ENCODE results near the gene SAE1.
"Not testable (repeated sequence)": the region's sequence is repeated elsewhere in the genome, so short reads cannot be mapped to it uniquely, and the experiment has no call there.

Gene SAE1

DNA sequence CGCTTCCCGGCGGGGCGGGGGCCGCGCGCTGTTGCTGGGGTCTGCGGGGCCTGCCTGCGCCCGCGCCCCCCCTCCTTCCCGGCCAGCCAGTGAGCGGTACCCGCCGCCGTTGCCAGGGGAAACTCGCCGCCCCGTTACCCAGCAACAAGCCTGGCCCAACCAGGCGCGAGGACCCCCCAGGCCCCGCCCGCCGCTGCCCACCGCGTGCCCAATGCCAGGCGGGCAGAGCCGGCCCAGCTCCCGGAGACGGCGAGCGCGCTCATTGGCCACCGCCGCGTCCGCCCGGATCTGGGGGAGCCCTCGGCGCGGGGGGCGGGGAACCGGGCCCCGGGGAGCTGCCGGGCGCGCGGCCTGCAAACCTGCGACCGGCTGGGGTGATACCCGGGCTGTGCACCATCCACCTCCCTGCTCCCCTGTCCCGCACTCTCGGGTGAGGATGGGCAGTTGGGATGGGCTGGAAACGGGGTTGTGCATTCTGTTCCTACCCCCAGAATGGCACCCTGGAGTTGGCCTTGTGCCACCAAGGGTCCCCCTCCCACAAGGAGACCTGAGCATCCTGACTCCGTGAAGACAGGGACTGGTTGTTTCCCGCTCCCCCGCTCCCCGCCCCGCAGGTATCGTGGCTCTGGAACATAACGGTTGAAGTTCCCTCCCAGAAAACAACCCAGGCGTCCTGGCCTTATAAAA is 109.1 kb downstream of the SAE1 start:
- DNase-seq (ENCODE audit: low read depth in 3 of 3) = no peak

DNA sequence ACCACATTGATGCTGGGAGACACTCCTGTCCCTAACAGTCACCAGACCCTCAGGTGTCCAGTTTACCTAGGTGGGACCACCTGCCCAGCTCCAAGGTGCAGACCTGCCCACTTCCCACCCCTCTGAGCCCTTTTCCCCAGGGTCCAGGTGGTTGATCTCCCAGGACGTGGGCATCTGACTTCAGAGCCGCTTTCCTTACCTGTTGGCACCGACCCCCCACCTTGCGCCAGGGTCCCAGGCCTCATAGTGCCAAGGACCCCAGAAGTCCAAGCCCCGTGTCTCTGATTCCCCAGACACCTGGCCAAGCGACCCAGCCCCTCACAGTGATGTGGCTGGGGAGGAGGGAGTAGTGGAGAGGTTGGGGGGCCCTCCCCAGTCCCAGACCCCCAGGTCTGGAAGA is 109.9 kb downstream of the SAE1 start:
- DNase-seq (ENCODE audit: low read depth in 3 of 3) = no peak

GRCh38 chr19:47240996-47241918 is 110.6 kb downstream of the SAE1 start:
- peak; percentile 74 to 77 (median 75) for DNase-seq (ENCODE audit: low read depth in 3 of 3)

DNA sequence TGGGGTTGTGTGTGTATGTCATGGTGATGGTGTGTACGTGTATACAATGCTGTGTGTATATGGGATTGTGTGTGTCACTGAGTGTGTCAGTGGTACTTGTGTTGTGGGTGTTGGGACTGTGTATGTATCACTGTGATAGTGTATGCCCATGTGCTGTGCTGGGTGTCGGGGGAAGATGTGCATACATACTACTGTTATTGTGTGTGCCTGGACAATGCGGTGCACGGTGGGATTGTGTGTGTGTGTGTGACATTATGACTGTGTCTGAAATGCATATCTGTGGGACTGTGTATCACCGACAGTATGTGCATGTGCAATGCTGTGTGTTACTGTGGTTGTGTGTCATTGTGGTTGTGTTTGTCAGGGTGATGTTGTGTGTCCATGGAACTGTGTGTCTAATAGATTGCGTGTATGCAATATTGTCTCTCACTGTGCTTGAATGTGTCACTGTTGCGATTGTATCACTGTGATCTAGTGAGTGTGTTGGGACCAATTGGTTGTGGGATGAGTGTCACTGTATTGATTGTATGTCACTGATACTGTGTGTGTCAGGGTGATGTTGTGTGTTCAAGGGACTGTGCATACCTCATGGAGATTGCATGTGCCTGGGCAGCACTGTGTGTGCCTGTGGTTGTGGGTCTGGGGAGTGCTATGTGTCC is 111.4 kb downstream of the SAE1 start:
- no peak for DNase-seq (ENCODE audit: low read depth in 3 of 3)

DNA sequence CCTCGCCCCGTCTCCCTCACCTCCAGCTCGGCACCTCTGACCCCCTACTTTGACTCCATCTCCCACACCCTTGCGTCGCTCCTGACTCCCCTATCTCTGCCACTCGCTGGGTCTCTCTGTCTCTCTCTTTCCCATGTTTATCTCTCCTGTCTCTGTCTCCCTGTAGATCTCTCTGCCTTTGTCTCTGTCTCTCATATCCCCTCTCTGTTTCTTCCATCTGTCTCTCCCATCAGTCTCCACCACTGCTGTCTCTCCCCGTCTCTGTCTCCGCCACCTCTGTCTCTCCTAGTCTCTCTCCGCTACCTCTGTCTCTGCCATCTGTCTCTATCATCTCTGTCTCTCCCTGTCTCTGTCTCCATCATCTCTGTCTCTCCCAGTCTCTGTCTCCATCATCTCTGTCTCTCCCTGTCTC is 112.7 kb downstream of the SAE1 start:
- no peak for DNase-seq (ENCODE audit: low read depth in 3 of 3)

- DNase-seq (ENCODE audit: low read depth in 3 of 3) = peak; percentile 75 to 90 (median 78)
Observed at GRCh38 chr19:47243776-47244547, 113.3 kb downstream of the SAE1 start.

DNA sequence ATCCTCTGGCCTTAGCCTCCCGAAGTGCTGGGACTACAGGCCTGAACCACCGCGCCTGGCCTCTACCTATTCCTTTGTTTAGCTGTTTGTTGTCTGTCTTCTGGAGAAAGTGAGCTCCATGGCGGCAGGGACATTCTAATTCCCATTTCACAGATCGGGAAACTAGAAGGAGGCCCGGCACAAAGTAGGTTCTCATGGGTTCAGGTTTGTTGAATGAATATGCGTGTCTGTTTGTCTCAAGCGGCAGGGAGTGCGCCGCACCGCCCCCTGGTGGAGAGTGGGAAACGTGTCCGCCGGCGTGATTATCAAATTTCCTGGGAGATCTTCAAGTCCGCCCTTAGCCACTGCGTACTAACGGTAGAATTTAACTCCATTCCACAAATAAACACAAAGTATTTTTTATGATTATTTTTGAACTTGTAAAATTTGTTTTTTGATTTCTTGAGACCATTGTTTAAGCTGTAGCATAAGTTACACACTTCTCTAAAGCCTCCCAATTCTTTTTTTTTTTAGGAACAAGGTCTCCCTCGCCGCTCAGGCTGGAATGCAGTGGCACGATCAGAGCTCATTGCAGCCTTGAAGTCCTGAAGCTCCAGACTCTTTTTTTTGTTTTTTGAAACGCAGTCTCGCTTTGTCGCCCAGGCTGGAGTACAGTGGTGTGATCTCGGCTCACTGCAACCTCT is 116.8 kb downstream of the SAE1 start:
- peak; percentile 67 to 82 (median 70) for DNase-seq (ENCODE audit: low read depth in 3 of 3)

DNA sequence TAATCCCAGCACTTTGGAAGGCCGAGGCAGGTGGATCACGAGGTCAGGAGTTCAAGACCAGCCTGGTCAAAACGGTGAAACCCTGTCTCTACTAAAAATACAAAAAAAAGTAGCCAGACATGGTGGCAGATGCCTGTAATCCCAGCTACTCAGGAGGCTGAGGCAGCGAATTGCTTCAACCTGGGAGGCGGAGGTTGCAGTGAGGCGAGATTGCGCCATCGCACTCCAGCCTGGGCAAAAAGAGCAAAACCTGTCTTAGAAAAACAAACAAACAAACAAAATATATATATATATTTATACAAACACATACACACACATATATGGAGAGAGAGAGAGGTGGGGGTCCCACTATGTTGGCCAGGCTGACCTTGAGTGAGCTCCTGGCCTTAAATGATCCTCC is 122.4 kb downstream of the SAE1 start:
- DNase-seq (ENCODE audit: low read depth in 3 of 3) = not testable (repeated sequence)

- no peak for DNase-seq (ENCODE audit: low read depth in 3 of 3)
Observed at GRCh38 chr19:47253467-47253881, 122.8 kb downstream of the SAE1 start.

- DNase-seq (ENCODE audit: low read depth in 3 of 3) = no peak
Observed at GRCh38 chr19:47253970-47254369, 123.3 kb downstream of the SAE1 start.

DNA sequence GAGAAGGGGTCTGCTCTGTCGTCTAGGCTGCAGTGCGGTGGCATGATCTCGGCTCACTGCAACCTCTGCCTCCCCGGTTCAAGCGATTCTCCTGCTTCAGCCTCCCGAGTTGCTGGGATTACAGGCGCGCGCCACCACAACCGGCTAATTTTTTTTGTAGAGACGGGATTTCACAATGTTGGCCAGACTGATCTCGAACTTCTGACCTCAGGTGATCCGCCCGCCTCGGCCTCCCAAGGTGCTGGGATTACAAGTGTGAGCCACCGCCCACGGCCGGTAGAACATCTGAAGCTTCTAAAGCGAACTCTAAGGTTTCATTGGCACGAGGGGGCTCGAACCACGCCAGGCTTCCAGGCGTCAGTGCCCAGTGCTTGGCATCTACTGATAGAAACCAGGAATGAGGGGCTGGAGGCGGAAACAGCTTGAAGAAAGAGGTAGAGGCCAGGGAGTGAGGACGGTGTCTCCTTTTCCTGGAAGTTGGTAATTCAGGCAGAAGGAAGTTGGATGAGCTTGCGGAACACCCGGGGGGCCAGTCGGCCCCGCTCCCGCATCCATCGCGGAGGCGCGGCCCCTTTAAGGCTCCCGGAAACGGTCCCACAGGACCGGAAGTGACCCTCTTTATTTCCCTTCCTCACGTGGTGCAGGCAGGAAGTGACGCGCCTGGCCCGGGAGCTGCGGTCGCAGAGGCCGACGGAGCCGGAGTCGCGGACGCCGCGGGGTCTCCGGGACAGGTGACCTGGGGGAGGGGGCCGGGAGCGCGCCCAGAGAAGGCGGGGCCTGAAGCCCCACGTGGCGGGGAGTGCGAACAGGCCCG is 125.5 kb downstream of the SAE1 start, which contains the start of gene CCDC9:
Gene CCDC9, plus strand, starts transcription at position 647 of the 814 bp plus-strand sequence. CDS start 1,876 bp downstream, outside the sequence.
- peak; percentile 90 to 96 (median 91) for DNase-seq (ENCODE audit: low read depth in 3 of 3)

- peak; percentile 99 to 100 (median 100) for DNase-seq (ENCODE audit: low read depth in 3 of 3)
Observed at GRCh38 chr19:47256693-47257410, 126.2 kb downstream of the SAE1 start.

GRCh38 chr19:47257411-47258169 is 127.0 kb downstream of the SAE1 start:
- no peak for DNase-seq (ENCODE audit: low read depth in 3 of 3)

GRCh38 chr19:47258434-47258833 is 127.8 kb downstream of the SAE1 start:
- no peak for DNase-seq (ENCODE audit: low read depth in 3 of 3)

- no peak for DNase-seq (ENCODE audit: low read depth in 3 of 3)
Observed at GRCh38 chr19:47258895-47259555, 128.4 kb downstream of the SAE1 start.

Data from stimulated activated CD4-positive, alpha-beta T cell treated with anti-CD3 and anti-CD28 coated beads, TNF-alpha, amount 100 ng/mL, for 24 hours (primary cell).